Caco-2 (cell line): ENCODE results near the gene MAP7D3. TPM values are rescaled to one million over a fixed set of nuclear protein-coding genes. Genes with fewer than 3 reads are reported as not detected.

Experiments
- BruUV-seq: library from RNA; stranded (reverse); fragments of 400-500 nt; replicated peaks from 2 replicates; lab custom pipeline; 2021; lab: Mats Ljungman, UMichigan
- CTCF ChIA-PET: fragments of 300-600 bp; sonication (Branson Sonifier 250); formaldehyde crosslinking; loops from one replicate; lab custom pipeline; 2022; ENCODE audit warnings: antibody characterized with exemption; lab: Charles Lee
- POLR2A ChIA-PET: fragments of 300-600 bp; sonication (Branson Sonifier 250); formaldehyde crosslinking; loops from one replicate; lab custom pipeline; 2022; ENCODE audit warnings: antibody characterized with exemption; lab: Charles Lee
- DNase-seq, 2 experiments: peaks; one replicate each; pipeline versions ENCODE4 v3.0.0 to v3.0.0-alpha.2; 2020 to 2022
- H3K27me3 ChIP-seq: replicated peaks from 2 replicates; pipeline ENCODE4 v1.6.0; 2011; ENCODE audit warnings: low read length; ENCODE audit not compliant: control insufficient read depth, insufficient read depth
- H3K36me3 ChIP-seq: 2 replicates; pipeline ENCODE4 v1.5.1; 2011; ENCODE audit warnings: low read length; ENCODE audit not compliant: control insufficient read depth, insufficient read depth
- H3K4me1 ChIP-seq: fragments of 250-450 bp; sonication (Bioruptor Pico); 2 replicates; pipeline ENCODE4 v1.5.1; 2020; ENCODE audit warnings: mild to moderate bottlenecking
- H3K4me3 ChIP-seq: 2 replicates; pipeline ENCODE4 v1.5.1; 2011; ENCODE audit warnings: low read depth, mild to moderate bottlenecking, control low read depth, low read length
- H3K9me3 ChIP-seq: fragments of 250-450 bp; sonication (Bioruptor Pico); 2 replicates; pipeline ENCODE4 v1.5.1; 2020; ENCODE audit warnings: mild to moderate bottlenecking, moderate library complexity
- H3K27ac Mint-ChIP-seq: one replicate; pipeline ENCODE4 v1.8.0; 2022; ENCODE audit warnings: mixed read lengths; ENCODE audit not compliant: unreplicated experiment
- H3K27me3 Mint-ChIP-seq: one replicate; pipeline ENCODE4 v1.8.0; 2022; ENCODE audit warnings: mixed read lengths; ENCODE audit not compliant: insufficient read depth, unreplicated experiment
- H3K36me3 Mint-ChIP-seq: one replicate; pipeline ENCODE4 v1.8.0; 2022; ENCODE audit warnings: mild to moderate bottlenecking, mixed read lengths; ENCODE audit not compliant: insufficient read depth, unreplicated experiment
- H3K4me1 Mint-ChIP-seq: one replicate; pipeline ENCODE4 v1.8.0; 2022; ENCODE audit warnings: low read depth, mixed read lengths; ENCODE audit not compliant: unreplicated experiment
- H3K4me3 Mint-ChIP-seq: one replicate; pipeline ENCODE4 v1.8.0; 2022; ENCODE audit warnings: mild to moderate bottlenecking, moderate library complexity, mixed read lengths; ENCODE audit not compliant: unreplicated experiment
- H3K9me3 Mint-ChIP-seq: one replicate; pipeline ENCODE4 v1.8.0; 2022; ENCODE audit warnings: mixed read lengths; ENCODE audit not compliant: unreplicated experiment
- CTCF ChIP-seq, 2 experiments: fragments of 200-600 bp in 1 of 2; IDR thresholded peaks; 1 replicate in 1 of 2; 2 replicates in 1 of 2; pipeline versions ENCODE4 v1.5.1 to v1.8.0; 2011 to 2022; ENCODE audit warnings: antibody characterized with exemption in 1 of 2, control low read depth in 1 of 2, inconsistent platforms in 1 of 2, low read depth in 1 of 2, low read length in 1 of 2, mild to moderate bottlenecking in 1 of 2, moderate library complexity in 1 of 2; ENCODE audit not compliant: insufficient read depth in 1 of 2, severe bottlenecking in 1 of 2, unreplicated experiment in 1 of 2
- intact Hi-C: fragments of 100-400 bp; cut with micrococcal nuclease; formaldehyde crosslinking; loops from one replicate; pipeline ENCODE4 v1.10.0; 2022; ENCODE audit not compliant: unreplicated experiment
- total RNA-seq: library from RNA; stranded (reverse); gene quantifications from 2 replicates; pipeline ENCODE4 v1.2.3, GENCODE V29; 2022

MAP7D3 gene
- total RNA-seq, 1 experiment from 2014 or later = 6.0 TPM

- peaks cover 10% of the 10 kb centered on the region for H3K27me3 Mint-ChIP-seq
- no peaks in the 10 kb centered on the region for H3K9me3 Mint-ChIP-seq
- H3K36me3 Mint-ChIP-seq = no peaks in the 10 kb centered on the region
- H3K27me3 ChIP-seq = no peaks in the 10 kb centered on the region
- POLR2A ChIA-PET = no interaction called here
- peak in 1 of 2 experiments; percentile 3 for DNase-seq
- intact Hi-C loops = loop anchor here (1.0 kb wide), 1 partner anchor 102 kb away; no protein-coding TSS in a partner anchor
- no peak overlapping the region for H3K4me3 Mint-ChIP-seq
- no peaks in the 10 kb centered on the region for H3K9me3 ChIP-seq
- H3K27ac Mint-ChIP-seq = no peak overlapping the region
- H3K36me3 ChIP-seq = no peaks in the 10 kb centered on the region
- H3K4me1 ChIP-seq = no peaks in the 10 kb centered on the region
- peak in 1 of 2 experiments; percentile 20 for TF ChIP-seq CTCF (IDR thresholded peaks at IDR 0.05; ENCODE audit: insufficient read depth in 1 of 2, low read depth in 1 of 2, low read length in 1 of 2, severe bottlenecking in 1 of 2, unreplicated experiment in 1 of 2)
- H3K4me1 Mint-ChIP-seq = no peaks in the 10 kb centered on the region
- no TSS peak for BruUV-seq
- H3K4me3 ChIP-seq = no peak overlapping the region
- CTCF ChIA-PET = interaction anchor here (1.4 kb wide), 2 partner anchors 43 to 138 kb away, joined by 5 to 8 read pairs; no protein-coding TSS in a partner anchor
Observed at GRCh38 chrX:136166221-136166855, 84.9 kb downstream of the MAP7D3 start.

GRCh38 chrX:136165406-136165805, 85.8 kb downstream of the MAP7D3 start:
- ChIA-PET CTCF (interaction anchor here (1.4 kb wide), 1 partner anchor 137 kb away, joined by 8 read pairs; no protein-coding TSS in a partner anchor), POLR2A (no interaction called here)
- DNase-seq = no peak
- no peak overlapping the region for H3K4me3 Mint-ChIP-seq
- no peak overlapping the region for H3K27ac Mint-ChIP-seq
- no peaks in the 10 kb centered on the region for H3K4me1 ChIP-seq
- no peaks in the 10 kb centered on the region for H3K36me3 Mint-ChIP-seq
- no peaks in the 10 kb centered on the region for H3K36me3 ChIP-seq
- H3K4me1 Mint-ChIP-seq = no peaks in the 10 kb centered on the region
- no peak for TF ChIP-seq CTCF (IDR thresholded peaks at IDR 0.05; ENCODE audit: insufficient read depth in 1 of 2, low read depth in 1 of 2, low read length in 1 of 2, severe bottlenecking in 1 of 2, unreplicated experiment in 1 of 2)
- H3K27me3 Mint-ChIP-seq = peaks cover 10% of the 10 kb centered on the region
- H3K9me3 Mint-ChIP-seq = no peaks in the 10 kb centered on the region
- H3K4me3 ChIP-seq = no peak overlapping the region
- intact Hi-C loops = no loop called here
- no peaks in the 10 kb centered on the region for H3K27me3 ChIP-seq
- no TSS peak for BruUV-seq
- no peaks in the 10 kb centered on the region for H3K9me3 ChIP-seq

- CTCF ChIA-PET = interaction anchor here (1.1 to 3.5 kb wide), 2 partner anchors 109 to 135 kb away, joined by 3 to 51 read pairs; no protein-coding TSS in a partner anchor
- no peaks in the 10 kb centered on the region for H3K9me3 ChIP-seq
- no peaks in the 10 kb centered on the region for H3K36me3 ChIP-seq
- H3K27ac Mint-ChIP-seq = no peak overlapping the region
- TF ChIP-seq CTCF (IDR thresholded peaks at IDR 0.05; ENCODE audit: insufficient read depth in 1 of 2, low read depth in 1 of 2, low read length in 1 of 2, severe bottlenecking in 1 of 2, unreplicated experiment in 1 of 2) = no peak
- intact Hi-C loops = loop anchor here (1.0 kb wide), 1 partner anchor 135 kb away; no protein-coding TSS in a partner anchor
- no TSS peak for BruUV-seq
- no peaks in the 10 kb centered on the region for H3K27me3 ChIP-seq
- no peaks in the 10 kb centered on the region for H3K4me1 ChIP-seq
- peaks cover 10% of the 10 kb centered on the region for H3K27me3 Mint-ChIP-seq
- POLR2A ChIA-PET = interaction anchor here (0.6 kb wide), 1 partner anchor 32 kb away, joined by 4 read pairs; no protein-coding TSS in a partner anchor
- no peaks in the 10 kb centered on the region for H3K9me3 Mint-ChIP-seq
- no peak for DNase-seq
- H3K4me3 ChIP-seq = no peak overlapping the region
- no peaks in the 10 kb centered on the region for H3K36me3 Mint-ChIP-seq
- H3K4me1 Mint-ChIP-seq = no peaks in the 10 kb centered on the region
- H3K4me3 Mint-ChIP-seq = no peak overlapping the region
Observed at GRCh38 chrX:136163689-136164088, 87.5 kb downstream of the MAP7D3 start.

Other genes starting within 250 kb of the MAP7D3 start
- gene FHL1, start 103.9 kb downstream of the MAP7D3 start, total RNA-seq = 0.16 TPM in 1 of 2 replicates, not detected in the other
- not detected in 2 replicates for gene ADGRG4, start 49.6 kb upstream of the MAP7D3 start, total RNA-seq
- not detected in 2 replicates for gene BRS3, start 236.5 kb upstream of the MAP7D3 start, total RNA-seq
- 36.5 and 38.3 TPM in 2 replicates for gene HTATSF1, start 246.2 kb upstream of the MAP7D3 start, total RNA-seq